Measurements from ENCODE around the gene RFESD.

RFESD gene

DNA sequence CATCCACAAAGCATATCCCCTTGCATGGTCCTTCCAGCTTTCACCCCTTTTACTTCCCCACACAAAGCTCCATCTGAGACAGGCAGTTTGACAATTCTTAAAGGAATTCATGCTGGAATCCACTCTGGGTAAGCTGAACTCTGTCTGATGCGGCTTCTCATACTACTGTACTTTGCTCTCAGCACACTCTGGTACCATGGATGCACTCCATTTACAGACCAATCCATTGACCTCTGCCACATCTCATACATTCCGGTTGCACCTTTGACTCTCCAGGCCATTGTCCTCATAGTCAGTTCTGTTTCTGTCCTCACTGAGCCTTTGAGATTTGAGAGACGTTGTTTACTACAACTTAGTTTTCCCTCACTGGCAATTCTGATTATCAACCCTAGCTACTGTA is 24.0 kb downstream of the RFESD start:
- WGBS, 2 donors (ENCODE audit: extremely low coverage in 2 of 2, insufficient read length in 2 of 2, insufficient replicate concordance in 1 of 2): no CpG with 5 or more reads among the region's 3 CpGs
- Histone ChIP-seq H2BK15ac (ENCODE audit: low read length) (no peak overlapping the region), H2AFZ (ENCODE audit: low read length) (no peak overlapping the region), H3K36me3 (replicated peaks in 1 of 2; ENCODE audit: control insufficient read depth in 2 of 2, insufficient read depth in 2 of 2, low read length in 2 of 2) (no peaks in the 10 kb centered on the region), H2BK120ac (ENCODE audit: low read depth, low read length) (no peak overlapping the region), H3K23ac (ENCODE audit: low read depth, low read length, poor library complexity) (no peak overlapping the region), H3K18ac (ENCODE audit: low read length) (no peak overlapping the region), H3K27ac (replicated peaks; ENCODE audit: low read length) (no peak overlapping the region), H2BK5ac (ENCODE audit: low read length) (no peak overlapping the region), H3K9me3 (replicated peaks in 1 of 2; ENCODE audit: control insufficient read depth in 2 of 2, insufficient read depth in 1 of 2, low read depth in 1 of 2, low read length in 2 of 2) (no peaks in the 10 kb centered on the region), H3K14ac (ENCODE audit: low read length) (no peak overlapping the region), H4K91ac (ENCODE audit: low read depth, low read length, poor library complexity) (no peak overlapping the region), H3K4me2 (ENCODE audit: insufficient read depth, low read length, poor library complexity, severe bottlenecking) (no peak overlapping the region), H3K4me3 (ENCODE audit: low read length in 2 of 2) (no peak overlapping the region), H3K27me3 (ENCODE audit: control insufficient read depth in 3 of 3, insufficient read depth in 3 of 3, low read depth in 1 of 3, low read length in 3 of 3) (no peaks in the 10 kb centered on the region), H3K4me1 (ENCODE audit: control insufficient read depth in 2 of 2, insufficient read depth in 1 of 2, low read depth in 1 of 2, low read length in 2 of 2) (peaks cover 0 to 8% of the 10 kb centered on the region in 2 donors), H2AK5ac (ENCODE audit: low read depth, low read length) (no peak overlapping the region), H3K4ac (ENCODE audit: low read length) (no peak overlapping the region), H2BK12ac (ENCODE audit: low read length) (no peak overlapping the region), H4K8ac (ENCODE audit: low read depth, low read length) (no peak overlapping the region), H3K79me1 (ENCODE audit: low read depth, low read length) (no peaks in the 10 kb centered on the region), H3K9ac (ENCODE audit: low read depth, low read length, poor library complexity) (no peak overlapping the region)
- no peak for DNase-seq (ENCODE audit: low spot score)

- H3K4me2 ChIP-seq (ENCODE audit: insufficient read depth, low read length, poor library complexity, severe bottlenecking): no peak overlapping the region
- no peak overlapping the region for H4K8ac ChIP-seq (ENCODE audit: low read depth, low read length)
- no peak overlapping the region for H3K23ac ChIP-seq (ENCODE audit: low read depth, low read length, poor library complexity)
- no peak overlapping the region for H2BK5ac ChIP-seq (ENCODE audit: low read length)
- no peaks in the 10 kb centered on the region for H3K36me3 ChIP-seq (replicated peaks in 1 of 2; ENCODE audit: control insufficient read depth in 2 of 2, insufficient read depth in 2 of 2, low read length in 2 of 2)
- no peaks in the 10 kb centered on the region for H3K9me3 ChIP-seq (replicated peaks in 1 of 2; ENCODE audit: control insufficient read depth in 2 of 2, insufficient read depth in 1 of 2, low read depth in 1 of 2, low read length in 2 of 2)
- H4K91ac ChIP-seq (ENCODE audit: low read depth, low read length, poor library complexity): no peak overlapping the region
- no peak overlapping the region for H3K4ac ChIP-seq (ENCODE audit: low read length)
- no peak overlapping the region for H3K27ac ChIP-seq (replicated peaks; ENCODE audit: low read length)
- H3K18ac ChIP-seq (ENCODE audit: low read length): no peak overlapping the region
- no peak overlapping the region for H2BK120ac ChIP-seq (ENCODE audit: low read depth, low read length)
- H3K79me1 ChIP-seq (ENCODE audit: low read depth, low read length): no peaks in the 10 kb centered on the region
- no peak overlapping the region for H3K9ac ChIP-seq (ENCODE audit: low read depth, low read length, poor library complexity)
- H2BK12ac ChIP-seq (ENCODE audit: low read length): no peak overlapping the region
- no peak overlapping the region for H3K4me3 ChIP-seq (ENCODE audit: low read length in 2 of 2)
- H2BK15ac ChIP-seq (ENCODE audit: low read length): no peak overlapping the region
- DNase-seq (ENCODE audit: low spot score): no peak
- H2AK5ac ChIP-seq (ENCODE audit: low read depth, low read length): no peak overlapping the region
- peaks cover 0 to 8% of the 10 kb centered on the region in 2 donors for H3K4me1 ChIP-seq (ENCODE audit: control insufficient read depth in 2 of 2, insufficient read depth in 1 of 2, low read depth in 1 of 2, low read length in 2 of 2)
- WGBS, 2 donors (ENCODE audit: extremely low coverage in 2 of 2, insufficient read length in 2 of 2, insufficient replicate concordance in 1 of 2): no CpG with 5 or more reads among the region's 1 CpG
- H2AFZ ChIP-seq (ENCODE audit: low read length): no peak overlapping the region
- no peaks in the 10 kb centered on the region for H3K27me3 ChIP-seq (ENCODE audit: control insufficient read depth in 3 of 3, insufficient read depth in 3 of 3, low read depth in 1 of 3, low read length in 3 of 3)
- no peak overlapping the region for H3K14ac ChIP-seq (ENCODE audit: low read length)
Observed at GRCh38 chr5:95671826-95672225, 25.2 kb downstream of the RFESD start.

- Histone ChIP-seq H2AK5ac (ENCODE audit: low read depth, low read length) (no peak overlapping the region), H2AFZ (ENCODE audit: low read length) (peak overlapping the region; percentile 54), H2BK12ac (ENCODE audit: low read length) (no peak overlapping the region), H4K8ac (ENCODE audit: low read depth, low read length) (no peak overlapping the region), H3K27ac (replicated peaks; ENCODE audit: low read length) (no peak overlapping the region), H3K4ac (ENCODE audit: low read length) (no peak overlapping the region), H3K9ac (ENCODE audit: low read depth, low read length, poor library complexity) (no peak overlapping the region), H3K27me3 (ENCODE audit: control insufficient read depth in 3 of 3, insufficient read depth in 3 of 3, low read depth in 1 of 3, low read length in 3 of 3) (no peaks in the 10 kb centered on the region), H3K4me2 (ENCODE audit: insufficient read depth, low read length, poor library complexity, severe bottlenecking) (no peak overlapping the region), H2BK15ac (ENCODE audit: low read length) (no peak overlapping the region), H3K4me1 (ENCODE audit: control insufficient read depth in 2 of 2, insufficient read depth in 1 of 2, low read depth in 1 of 2, low read length in 2 of 2) (peaks cover 0 to 8% of the 10 kb centered on the region in 2 donors), H3K18ac (ENCODE audit: low read length) (no peak overlapping the region), H3K4me3 (ENCODE audit: low read length in 2 of 2) (no peak overlapping the region), H3K36me3 (replicated peaks in 1 of 2; ENCODE audit: control insufficient read depth in 2 of 2, insufficient read depth in 2 of 2, low read length in 2 of 2) (no peaks in the 10 kb centered on the region), H3K79me1 (ENCODE audit: low read depth, low read length) (no peaks in the 10 kb centered on the region), H2BK5ac (ENCODE audit: low read length) (no peak overlapping the region), H3K9me3 (replicated peaks in 1 of 2; ENCODE audit: control insufficient read depth in 2 of 2, insufficient read depth in 1 of 2, low read depth in 1 of 2, low read length in 2 of 2) (no peaks in the 10 kb centered on the region), H2BK120ac (ENCODE audit: low read depth, low read length) (no peak overlapping the region), H3K23ac (ENCODE audit: low read depth, low read length, poor library complexity) (no peak overlapping the region), H3K14ac (ENCODE audit: low read length) (no peak overlapping the region), H4K91ac (ENCODE audit: low read depth, low read length, poor library complexity) (no peak overlapping the region)
- DNase-seq (ENCODE audit: low spot score): no peak
Observed at GRCh38 chr5:95672641-95673040, 26.1 kb downstream of the RFESD start.

DNA sequence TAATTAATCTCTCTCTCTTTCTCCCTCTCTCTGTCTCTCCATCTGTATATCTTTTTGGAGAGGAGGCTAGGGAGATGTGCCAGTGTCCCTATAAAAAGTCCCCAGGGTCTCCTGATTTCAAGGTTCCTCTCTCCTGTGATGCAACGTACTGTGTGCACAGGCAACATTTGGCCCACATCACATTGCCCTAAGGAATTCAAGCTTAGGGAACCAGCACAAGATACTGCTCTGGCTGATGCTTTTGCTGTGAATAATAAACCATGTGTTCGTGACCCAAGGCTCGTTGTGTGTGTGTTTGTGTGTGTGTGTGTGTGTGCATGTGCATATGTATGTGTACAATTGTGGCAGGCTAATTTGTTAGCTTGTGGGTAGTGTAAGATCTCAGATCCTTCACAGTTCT is 26.5 kb downstream of the RFESD start:
- Histone ChIP-seq H4K91ac (ENCODE audit: low read depth, low read length, poor library complexity) (no peak overlapping the region), H3K4me3 (ENCODE audit: low read length in 2 of 2) (no peak overlapping the region), H3K14ac (ENCODE audit: low read length) (no peak overlapping the region), H2BK5ac (ENCODE audit: low read length) (no peak overlapping the region), H3K9me3 (replicated peaks in 1 of 2; ENCODE audit: control insufficient read depth in 2 of 2, insufficient read depth in 1 of 2, low read depth in 1 of 2, low read length in 2 of 2) (no peaks in the 10 kb centered on the region), H2BK12ac (ENCODE audit: low read length) (no peak overlapping the region), H3K79me1 (ENCODE audit: low read depth, low read length) (no peaks in the 10 kb centered on the region), H2AK5ac (ENCODE audit: low read depth, low read length) (no peak overlapping the region), H2AFZ (ENCODE audit: low read length) (peak overlapping the region; percentile 54), H3K4me1 (ENCODE audit: control insufficient read depth in 2 of 2, insufficient read depth in 1 of 2, low read depth in 1 of 2, low read length in 2 of 2) (peaks cover 0 to 8% of the 10 kb centered on the region in 2 donors), H3K36me3 (replicated peaks in 1 of 2; ENCODE audit: control insufficient read depth in 2 of 2, insufficient read depth in 2 of 2, low read length in 2 of 2) (no peaks in the 10 kb centered on the region), H2BK15ac (ENCODE audit: low read length) (no peak overlapping the region), H3K4ac (ENCODE audit: low read length) (no peak overlapping the region), H3K27ac (replicated peaks; ENCODE audit: low read length) (no peak overlapping the region), H2BK120ac (ENCODE audit: low read depth, low read length) (no peak overlapping the region), H3K9ac (ENCODE audit: low read depth, low read length, poor library complexity) (no peak overlapping the region), H3K23ac (ENCODE audit: low read depth, low read length, poor library complexity) (no peak overlapping the region), H3K4me2 (ENCODE audit: insufficient read depth, low read length, poor library complexity, severe bottlenecking) (no peak overlapping the region), H3K27me3 (ENCODE audit: control insufficient read depth in 3 of 3, insufficient read depth in 3 of 3, low read depth in 1 of 3, low read length in 3 of 3) (no peaks in the 10 kb centered on the region), H4K8ac (ENCODE audit: low read depth, low read length) (no peak overlapping the region), H3K18ac (ENCODE audit: low read length) (no peak overlapping the region)
- no CpG with 5 or more reads among the region's 3 CpGs for WGBS, 2 donors (ENCODE audit: extremely low coverage in 2 of 2, insufficient read length in 2 of 2, insufficient replicate concordance in 1 of 2)
- no peak for DNase-seq (ENCODE audit: low spot score)

All from neuronal stem cell (in vitro differentiated cells).